H1 (cell line): ENCODE data around the gene SLC8B1.

Source experiments
- EP300 ChIP-seq, 2 experiments: IDR thresholded peaks; 1 replicate in 1 of 2; 2 replicates in 1 of 2; pipeline ENCODE4 v1.6.1; 2011 to 2012; ENCODE audit warnings: low read depth in 2 of 2, low read length in 2 of 2, mild to moderate bottlenecking in 2 of 2, borderline replicate concordance in 1 of 2, inconsistent platforms in 1 of 2, moderate library complexity in 1 of 2
- POLR2A ChIP-seq, 2 experiments: IDR thresholded peaks; 1 replicate in 1 of 2; 2 replicates in 1 of 2; pipeline ENCODE4 v1.6.1; 2011; ENCODE audit warnings: low read depth in 2 of 2, low read length in 2 of 2, mild to moderate bottlenecking in 2 of 2; ENCODE audit errors: control extremely low read depth in 1 of 2
- SIN3A ChIP-seq, 2 experiments: IDR thresholded peaks in 1 of 2; conservative IDR thresholded peaks in 1 of 2; 2 replicates each; pipeline ENCODE4 v1.6.1; 2011 to 2012; ENCODE audit warnings: low read length in 2 of 2, improper control_type of control experiment in 1 of 2, low read depth in 1 of 2, mild to moderate bottlenecking in 1 of 2
- ZNF274 ChIP-seq: IDR thresholded peaks from 2 replicates; pipeline ENCODE4 v1.7.0; 2012; ENCODE audit warnings: low read length, borderline replicate concordance; ENCODE audit errors: extremely low read depth
- TF ChIP-seq, protein P1 (sequence below), 3 experiments: IDR thresholded peaks; 1 replicate in 2 of 3; 2 replicates in 1 of 3; pipeline versions ENCODE4 v1.5.1 to v1.6.1; 2011; ENCODE audit warnings: low read length in 3 of 3, mild to moderate bottlenecking in 3 of 3, inconsistent platforms in 2 of 3, low read depth in 1 of 3, moderate library complexity in 1 of 3; ENCODE audit not compliant: insufficient read depth in 1 of 3; ENCODE audit errors: control extremely low read depth in 1 of 3
- TF ChIP-seq, protein P2 (sequence below): IDR thresholded peaks from 2 replicates; pipeline ENCODE4 v1.6.1; 2011; ENCODE audit warnings: low read depth, mild to moderate bottlenecking, low read length; ENCODE audit not compliant: insufficient read depth
- TF ChIP-seq, protein P3 (sequence below): IDR thresholded peaks from 2 replicates; pipeline ENCODE4 v1.6.1; 2012; ENCODE audit warnings: inconsistent platforms

DNA sequence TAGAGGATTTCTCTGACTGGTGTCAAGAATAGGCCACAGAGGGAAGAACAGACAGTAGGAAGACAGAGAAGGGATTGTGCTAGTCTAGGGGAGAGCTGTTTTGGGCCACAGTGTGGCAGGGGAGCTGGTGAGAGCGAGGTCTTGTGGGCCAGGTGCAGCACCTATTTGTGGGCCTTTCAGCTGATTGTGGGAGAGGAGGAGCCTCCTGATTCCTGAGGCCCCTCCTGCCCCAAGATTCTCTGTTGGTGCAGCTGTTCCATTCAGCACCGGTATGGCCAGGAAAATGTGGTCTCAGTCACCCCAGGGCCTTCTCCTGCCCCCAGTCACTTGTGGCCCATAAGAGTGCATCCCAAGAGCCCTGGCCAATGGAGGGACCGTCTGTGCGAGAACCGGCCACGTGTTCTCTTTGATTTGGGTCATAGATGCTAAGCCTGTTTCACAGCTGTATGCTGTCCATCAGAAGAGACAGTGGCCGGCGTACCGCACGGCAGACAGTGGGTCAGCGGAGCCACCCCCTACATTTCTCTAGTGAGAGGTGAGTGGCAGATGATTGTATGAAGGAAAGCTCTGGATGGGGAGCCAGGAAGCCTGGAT, 86.0 kb downstream of the SLC8B1 start:
- TF ChIP-seq POLR2A (IDR thresholded peaks at IDR 0.05; ENCODE audit: control extremely low read depth in 1 of 2, low read depth in 2 of 2, low read length in 2 of 2) (no peak), SIN3A (conservative IDR thresholded peaks at IDR 0.05 in 1 of 2, IDR thresholded peaks at IDR 0.05 in 1 of 2; ENCODE audit: low read depth in 1 of 2, low read length in 2 of 2) (no peak), ZNF274 (no peak), EP300 (IDR thresholded peaks at IDR 0.05; ENCODE audit: borderline replicate concordance in 1 of 2, low read depth in 2 of 2, low read length in 2 of 2) (no peak)
- TF ChIP-seq, protein P1, sequence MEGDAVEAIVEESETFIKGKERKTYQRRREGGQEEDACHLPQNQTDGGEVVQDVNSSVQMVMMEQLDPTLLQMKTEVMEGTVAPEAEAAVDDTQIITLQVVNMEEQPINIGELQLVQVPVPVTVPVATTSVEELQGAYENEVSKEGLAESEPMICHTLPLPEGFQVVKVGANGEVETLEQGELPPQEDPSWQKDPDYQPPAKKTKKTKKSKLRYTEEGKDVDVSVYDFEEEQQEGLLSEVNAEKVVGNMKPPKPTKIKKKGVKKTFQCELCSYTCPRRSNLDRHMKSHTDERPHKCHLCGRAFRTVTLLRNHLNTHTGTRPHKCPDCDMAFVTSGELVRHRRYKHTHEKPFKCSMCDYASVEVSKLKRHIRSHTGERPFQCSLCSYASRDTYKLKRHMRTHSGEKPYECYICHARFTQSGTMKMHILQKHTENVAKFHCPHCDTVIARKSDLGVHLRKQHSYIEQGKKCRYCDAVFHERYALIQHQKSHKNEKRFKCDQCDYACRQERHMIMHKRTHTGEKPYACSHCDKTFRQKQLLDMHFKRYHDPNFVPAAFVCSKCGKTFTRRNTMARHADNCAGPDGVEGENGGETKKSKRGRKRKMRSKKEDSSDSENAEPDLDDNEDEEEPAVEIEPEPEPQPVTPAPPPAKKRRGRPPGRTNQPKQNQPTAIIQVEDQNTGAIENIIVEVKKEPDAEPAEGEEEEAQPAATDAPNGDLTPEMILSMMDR (IDR thresholded peaks at IDR 0.05; ENCODE audit: control extremely low read depth in 1 of 3, insufficient read depth in 1 of 3, low read depth in 1 of 3, low read length in 3 of 3): no peak
- TF ChIP-seq, protein P2, sequence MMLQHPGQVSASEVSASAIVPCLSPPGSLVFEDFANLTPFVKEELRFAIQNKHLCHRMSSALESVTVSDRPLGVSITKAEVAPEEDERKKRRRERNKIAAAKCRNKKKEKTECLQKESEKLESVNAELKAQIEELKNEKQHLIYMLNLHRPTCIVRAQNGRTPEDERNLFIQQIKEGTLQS: no peak
- TF ChIP-seq, protein P3, sequence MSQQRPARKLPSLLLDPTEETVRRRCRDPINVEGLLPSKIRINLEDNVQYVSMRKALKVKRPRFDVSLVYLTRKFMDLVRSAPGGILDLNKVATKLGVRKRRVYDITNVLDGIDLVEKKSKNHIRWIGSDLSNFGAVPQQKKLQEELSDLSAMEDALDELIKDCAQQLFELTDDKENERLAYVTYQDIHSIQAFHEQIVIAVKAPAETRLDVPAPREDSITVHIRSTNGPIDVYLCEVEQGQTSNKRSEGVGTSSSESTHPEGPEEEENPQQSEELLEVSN: no peak
